Colonic mucosa (tissue), 4 donors: Measurements from ENCODE around the gene LRRC7. TPM values are rescaled to one million over a fixed set of nuclear protein-coding genes. Genes with fewer than 3 reads are reported as not detected.

Source experiments
- DNase-seq: peaks from one replicate; pipeline ENCODE4 v3.0.0-alpha.2; 2020
- H3K27ac ChIP-seq: fragments of 200-600 bp; one replicate; pipeline ENCODE4 v1.8.0; 2021
- H3K27me3 ChIP-seq: fragments of 200-600 bp; one replicate; pipeline ENCODE4 v1.8.0; 2021
- H3K36me3 ChIP-seq: fragments of 200-600 bp; one replicate; pipeline ENCODE4 v1.8.0; 2021
- H3K4me1 ChIP-seq: fragments of 200-600 bp; one replicate; pipeline ENCODE4 v1.8.0; 2021; ENCODE audit warnings: mild to moderate bottlenecking
- H3K4me3 ChIP-seq: fragments of 200-600 bp; one replicate; pipeline ENCODE4 v1.8.0; 2021
- H3K9ac ChIP-seq, 2 donors: one replicate each; pipeline ENCODE4 v1.7.0; 2013; ENCODE audit warnings: control low read depth in 2 of 2, low read depth in 2 of 2, low read length in 2 of 2
- H3K9me3 ChIP-seq: fragments of 200-600 bp; one replicate; pipeline ENCODE4 v1.8.0; 2021
- intact Hi-C: fragments of 100-400 bp; cut with DNase I; formaldehyde crosslinking; loops from one replicate; pipeline ENCODE4 v1.14.1; 2022
- total RNA-seq, 2 donors: library from RNA; stranded (reverse); fragmentation: NEBNext Ultra II Directional in 1 of 2; extraction: Animal tissue kit (Norgen Biotek cat#: 25700) in 1 of 2; gene quantifications; one replicate each; pipeline ENCODE4 v1.2.1, GENCODE V29; 2021
- TF ChIP-seq, protein P1 (sequence below): fragments of 200-600 bp; IDR thresholded peaks from one replicate; pipeline ENCODE4 v1.8.0; 2022; ENCODE audit warnings: antibody characterized with exemption, mild to moderate bottlenecking
- donor health status: healthy.
- donor health status: DM: no; HTN: no; CAD: no.
- donor health status: DM: no; HTN: no; CAD: no.

Gene LRRC7
- total RNA-seq, 2 donors from 2014 or later = 0.21 to 0.22 TPM

- intact Hi-C loops = no loop called here
- no peaks in the 10 kb centered on the region for H3K36me3 ChIP-seq
- TF ChIP-seq, protein P1, sequence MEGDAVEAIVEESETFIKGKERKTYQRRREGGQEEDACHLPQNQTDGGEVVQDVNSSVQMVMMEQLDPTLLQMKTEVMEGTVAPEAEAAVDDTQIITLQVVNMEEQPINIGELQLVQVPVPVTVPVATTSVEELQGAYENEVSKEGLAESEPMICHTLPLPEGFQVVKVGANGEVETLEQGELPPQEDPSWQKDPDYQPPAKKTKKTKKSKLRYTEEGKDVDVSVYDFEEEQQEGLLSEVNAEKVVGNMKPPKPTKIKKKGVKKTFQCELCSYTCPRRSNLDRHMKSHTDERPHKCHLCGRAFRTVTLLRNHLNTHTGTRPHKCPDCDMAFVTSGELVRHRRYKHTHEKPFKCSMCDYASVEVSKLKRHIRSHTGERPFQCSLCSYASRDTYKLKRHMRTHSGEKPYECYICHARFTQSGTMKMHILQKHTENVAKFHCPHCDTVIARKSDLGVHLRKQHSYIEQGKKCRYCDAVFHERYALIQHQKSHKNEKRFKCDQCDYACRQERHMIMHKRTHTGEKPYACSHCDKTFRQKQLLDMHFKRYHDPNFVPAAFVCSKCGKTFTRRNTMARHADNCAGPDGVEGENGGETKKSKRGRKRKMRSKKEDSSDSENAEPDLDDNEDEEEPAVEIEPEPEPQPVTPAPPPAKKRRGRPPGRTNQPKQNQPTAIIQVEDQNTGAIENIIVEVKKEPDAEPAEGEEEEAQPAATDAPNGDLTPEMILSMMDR = no peak
- DNase-seq = no peak
- no peak overlapping the region for H3K27ac ChIP-seq
- H3K9ac ChIP-seq = no peak overlapping the region
- no peak overlapping the region for H3K4me3 ChIP-seq
- no peaks in the 10 kb centered on the region for H3K4me1 ChIP-seq
- H3K27me3 ChIP-seq = no peaks in the 10 kb centered on the region
- no peaks in the 10 kb centered on the region for H3K9me3 ChIP-seq
These were observed 210.2 kb downstream of the LRRC7 start for GRCh38 chr1:69777971-69778370.

DNA sequence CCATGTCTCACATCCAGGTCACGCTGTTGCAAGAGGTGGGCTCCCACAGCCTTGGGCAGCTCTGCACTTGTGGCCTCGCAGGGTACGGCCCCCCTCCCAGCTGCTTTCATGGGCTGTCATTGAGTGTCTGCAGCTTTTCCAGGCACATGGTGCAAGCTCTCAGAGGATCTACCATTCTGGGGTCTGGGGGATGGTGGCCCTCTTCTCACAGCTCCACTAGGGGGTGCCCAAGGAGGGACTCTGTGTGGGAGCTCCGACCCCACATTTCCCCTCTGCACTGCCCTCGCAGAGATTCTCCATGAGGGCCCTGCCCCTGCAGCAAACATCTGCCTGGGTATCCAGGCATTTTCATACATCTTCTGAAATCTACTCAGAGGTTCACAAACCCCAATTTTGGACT is 219.4 kb downstream of the LRRC7 start:
- H3K4me1 ChIP-seq = no peaks in the 10 kb centered on the region
- no peaks in the 10 kb centered on the region for H3K36me3 ChIP-seq

GRCh38 chr1:69791311-69791710 is 223.6 kb downstream of the LRRC7 start:
- intact Hi-C loops = no loop called here
- TF ChIP-seq, protein P1 = no peak
- H3K9me3 ChIP-seq = no peaks in the 10 kb centered on the region

More for the DNA sequence above, 219.4 kb downstream of the LRRC7 start:
- TF ChIP-seq, protein P1 = no peak
- no peak for DNase-seq
- intact Hi-C loops = no loop called here
- no peaks in the 10 kb centered on the region for H3K27me3 ChIP-seq
- H3K9me3 ChIP-seq = no peaks in the 10 kb centered on the region
- no peak overlapping the region for H3K9ac ChIP-seq
- H3K27ac ChIP-seq = no peak overlapping the region
- no peak overlapping the region for H3K4me3 ChIP-seq

GRCh38 chr1:69794831-69795230 is 227.1 kb downstream of the LRRC7 start:
- Histone ChIP-seq H3K27ac (no peak overlapping the region), H3K4me1 (no peaks in the 10 kb centered on the region), H3K9me3 (no peaks in the 10 kb centered on the region), H3K9ac (no peak overlapping the region), H3K27me3 (no peaks in the 10 kb centered on the region), H3K36me3 (no peaks in the 10 kb centered on the region), H3K4me3 (no peak overlapping the region)
- intact Hi-C loops = no loop called here
- TF ChIP-seq, protein P1 = no peak
- no peak for DNase-seq

More at GRCh38 chr1:69791311-69791710, 223.6 kb downstream of the LRRC7 start:
- H3K4me1 ChIP-seq = no peaks in the 10 kb centered on the region
- no peaks in the 10 kb centered on the region for H3K36me3 ChIP-seq
- no peak overlapping the region for H3K9ac ChIP-seq
- no peak overlapping the region for H3K4me3 ChIP-seq
- no peak overlapping the region for H3K27ac ChIP-seq
- DNase-seq = no peak
- H3K27me3 ChIP-seq = no peaks in the 10 kb centered on the region

DNA sequence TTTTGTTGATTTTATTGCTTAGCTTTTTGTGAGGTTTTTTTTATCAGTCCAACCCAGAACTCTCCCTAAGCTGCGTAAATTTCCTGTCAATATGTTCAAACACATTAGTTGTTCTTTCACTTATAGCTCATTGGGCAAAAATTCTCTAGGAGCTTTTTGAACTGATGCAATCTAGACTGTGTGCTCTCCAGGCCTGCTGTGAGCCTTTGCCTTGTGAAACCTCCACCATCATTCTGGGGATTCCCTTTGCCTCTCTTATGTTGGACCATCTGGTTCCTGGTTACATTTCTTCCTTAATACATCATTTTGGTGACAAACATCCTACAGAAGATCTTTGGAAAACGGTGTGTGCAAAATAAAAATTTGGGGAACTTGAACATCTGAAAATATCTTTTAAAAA is 247.2 kb downstream of the LRRC7 start:
- Histone ChIP-seq H3K9ac (no peak overlapping the region), H3K4me3 (no peak overlapping the region), H3K4me1 (no peaks in the 10 kb centered on the region), H3K9me3 (no peaks in the 10 kb centered on the region), H3K27ac (no peak overlapping the region), H3K36me3 (no peaks in the 10 kb centered on the region), H3K27me3 (no peaks in the 10 kb centered on the region)
- DNase-seq = no peak
- intact Hi-C loops = no loop called here
- TF ChIP-seq, protein P1 = no peak

DNA sequence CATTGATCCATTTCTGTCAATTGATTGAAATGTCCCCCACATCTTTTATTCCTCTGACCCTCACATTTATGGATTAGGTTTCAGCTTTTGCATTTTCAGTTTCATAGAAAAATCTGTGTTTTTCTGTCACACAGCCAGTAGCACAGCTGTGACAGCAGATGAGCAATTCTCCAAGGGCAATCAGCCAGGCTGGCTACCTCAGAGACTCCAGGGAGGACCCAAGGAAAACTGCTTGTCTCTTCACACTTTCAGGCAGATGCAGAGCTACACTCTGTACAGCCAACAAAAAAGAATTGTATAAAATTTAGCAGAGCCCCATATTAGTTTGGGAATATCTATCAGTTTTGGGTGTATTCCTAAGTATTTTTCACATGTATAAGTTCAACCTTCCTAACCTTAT is 257.2 kb downstream of the LRRC7 start:
- Histone ChIP-seq H3K9ac (no peak overlapping the region), H3K9me3 (no peaks in the 10 kb centered on the region), H3K27me3 (no peaks in the 10 kb centered on the region), H3K4me3 (no peak overlapping the region), H3K27ac (no peak overlapping the region), H3K36me3 (no peaks in the 10 kb centered on the region), H3K4me1 (no peaks in the 10 kb centered on the region)
- intact Hi-C loops = no loop called here
- no peak for DNase-seq
- TF ChIP-seq, protein P1 = no peak
